NCI-H128 (cell line): ENCODE measurements around the gene DENND2A.
"Not testable (repeated sequence)": the region's sequence is repeated elsewhere in the genome, so short reads cannot be mapped to it uniquely, and the experiment has no call there.

Source experiments
- DNase-seq: peaks from one replicate; lab custom pipeline; 2025; ENCODE audit not compliant: unreplicated experiment; lab: John Stamatoyannopoulos, UW

The DENND2A gene

DNA sequence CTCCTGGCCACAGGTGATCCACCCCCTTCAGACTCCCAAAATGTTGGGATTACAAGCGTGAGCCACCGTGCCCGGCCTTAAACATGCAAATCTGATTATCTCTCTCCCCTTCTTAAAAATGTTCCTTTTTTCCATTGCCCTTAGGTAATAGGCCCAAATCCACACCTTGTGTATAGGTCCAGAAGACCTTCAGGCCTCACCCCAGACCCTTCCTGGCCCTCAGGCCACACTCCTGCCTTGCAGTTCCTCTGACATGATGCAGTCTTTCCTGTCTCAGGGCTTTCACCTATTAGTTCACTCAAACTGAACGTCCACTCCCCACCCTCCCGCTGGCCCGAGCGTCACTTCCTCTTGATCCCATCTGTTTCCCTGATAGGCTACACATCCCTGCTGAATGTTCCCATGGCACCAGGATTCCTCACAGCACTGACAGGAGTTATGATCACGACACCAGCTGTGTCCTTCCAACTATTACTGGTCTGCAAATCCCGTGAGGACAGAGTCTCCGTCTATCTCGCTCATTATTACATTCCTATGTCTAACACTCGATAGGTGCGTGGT is 46.4 kb downstream of the DENND2A start:
- no peak for DNase-seq

DNA sequence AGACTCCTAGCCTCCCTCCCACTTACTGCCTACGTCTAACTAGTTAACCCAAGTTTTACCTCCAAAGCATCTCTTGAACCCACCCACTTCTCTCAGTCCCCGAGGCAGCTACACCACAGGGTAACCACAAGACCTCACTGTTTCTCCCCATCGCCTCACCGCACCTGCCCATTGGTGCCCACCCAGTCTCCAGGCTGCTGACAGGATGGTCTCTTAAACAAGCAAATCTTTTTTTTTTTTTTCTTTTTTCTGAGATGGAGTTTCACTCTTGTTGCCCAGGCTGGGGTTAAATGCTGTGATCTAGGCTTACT is 47.0 kb downstream of the DENND2A start:
- no peak for DNase-seq

DNA sequence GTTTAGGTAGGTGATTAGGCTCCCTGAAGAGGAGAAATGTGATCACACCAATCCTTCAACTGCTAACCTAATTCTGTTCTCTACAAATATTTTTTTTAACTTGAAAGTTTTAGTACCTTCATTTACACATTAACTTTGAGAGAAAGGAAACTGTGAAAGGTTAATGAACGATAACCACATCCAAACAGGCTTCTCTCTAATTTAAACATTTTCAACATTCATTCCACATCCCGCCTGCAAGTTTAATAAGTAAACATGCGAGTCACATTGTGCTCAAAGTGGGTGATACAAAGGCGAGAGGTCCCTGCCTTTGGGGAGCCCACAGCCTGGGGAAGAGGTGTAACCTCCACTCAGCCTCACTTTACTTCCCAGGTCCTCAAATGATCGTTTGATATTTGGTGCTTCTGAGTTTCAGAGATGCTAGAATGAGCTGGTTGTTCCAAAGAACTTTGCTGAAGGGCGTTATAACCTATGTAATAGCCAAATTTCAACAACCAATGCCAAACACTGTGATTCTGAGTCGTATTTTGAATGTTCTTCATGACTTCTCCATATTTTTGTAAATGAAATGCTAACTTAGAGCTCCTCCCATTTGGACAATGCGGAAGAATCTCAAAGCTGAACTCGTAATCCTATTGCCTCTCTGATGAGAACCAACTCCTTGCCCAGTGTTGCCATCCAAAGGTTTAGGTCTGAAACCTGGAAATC is 47.5 kb downstream of the DENND2A start:
- DNase-seq, result no peak

GRCh38 chr7:140591180-140591902 is 49.3 kb downstream of the DENND2A start:
- no peak for DNase-seq

GRCh38 chr7:140587243-140587642 is 53.4 kb downstream of the DENND2A start:
- DNase-seq, result no peak

DNA sequence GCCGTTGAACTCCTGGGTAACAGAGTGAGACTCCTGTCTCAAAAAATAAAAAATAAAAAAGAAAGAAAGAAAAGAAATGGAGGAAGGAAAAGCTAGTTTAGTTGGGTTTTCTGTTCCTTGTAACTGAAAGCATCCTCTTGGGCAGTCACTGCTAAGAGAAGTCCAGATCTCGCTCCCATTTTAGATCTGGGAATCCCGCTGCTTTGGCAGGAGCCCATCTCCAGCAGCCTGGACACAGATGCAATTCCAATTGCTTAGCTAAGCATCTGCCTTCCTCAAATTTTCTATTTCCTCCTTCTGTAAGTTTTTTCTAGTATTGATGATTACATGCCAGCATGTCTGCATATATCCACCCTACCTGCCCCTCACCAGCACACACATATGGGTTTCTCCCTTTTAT is 54.1 kb downstream of the DENND2A start:
- DNase-seq, result no peak

- DNase-seq, result no peak
These were observed 55.3 kb downstream of the DENND2A start for GRCh38 chr7:140585333-140585732.

DNA sequence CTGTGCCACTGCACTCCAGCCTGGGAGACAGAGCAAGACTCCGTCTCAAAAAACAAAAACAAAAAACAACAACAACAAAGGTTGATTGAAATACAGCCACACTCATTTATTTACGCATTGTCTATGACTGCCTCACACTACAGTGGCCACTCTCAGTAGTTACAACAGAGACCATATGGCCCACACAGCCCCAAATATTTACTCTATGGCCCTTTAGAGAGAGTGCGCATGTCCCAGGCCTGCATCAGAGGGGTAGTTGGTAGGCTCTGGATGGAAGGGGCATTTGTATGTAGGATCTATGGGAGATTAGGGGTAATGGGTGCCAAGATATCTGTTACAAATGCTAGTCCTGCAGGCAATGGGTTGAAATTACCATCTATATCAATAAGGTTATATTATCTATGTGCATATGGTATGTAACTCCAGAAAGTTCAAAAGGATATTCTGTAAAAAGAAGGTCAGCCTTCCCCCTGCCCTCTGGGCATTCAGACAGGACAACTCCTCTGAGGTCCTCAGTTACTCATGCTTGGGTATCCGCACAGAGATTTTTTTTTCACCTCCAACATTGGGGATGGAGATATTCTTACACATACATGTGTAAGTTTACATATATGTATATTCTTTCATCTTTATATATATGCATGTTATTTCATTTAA is 56.3 kb downstream of the DENND2A start:
- DNase-seq, result no peak

- no peak for DNase-seq
These were observed 59.2 kb downstream of the DENND2A start for GRCh38 chr7:140581411-140581810.

DNA sequence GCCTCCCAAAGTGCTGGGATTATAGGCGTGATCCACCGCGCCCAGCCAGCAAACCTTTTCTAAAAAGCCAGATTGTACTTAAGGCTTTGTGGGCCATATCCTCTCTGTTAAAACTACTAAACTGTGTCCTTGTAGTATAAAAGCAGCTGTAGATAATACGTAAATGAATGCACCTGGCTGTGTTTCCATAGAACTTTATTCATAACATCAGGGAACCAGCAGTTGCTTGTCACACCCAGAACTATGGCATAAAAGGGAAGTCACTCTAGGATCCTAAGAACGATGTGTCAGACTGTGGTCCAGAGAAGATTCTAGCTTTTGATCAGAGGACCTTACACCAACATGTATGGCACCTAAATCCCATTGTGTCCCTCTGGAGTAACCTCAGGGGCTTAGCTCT is 63.0 kb downstream of the DENND2A start:
- DNase-seq, result no peak

- no peak for DNase-seq
These were observed 64.0 kb downstream of the DENND2A start for GRCh38 chr7:140576589-140576988.

DNA sequence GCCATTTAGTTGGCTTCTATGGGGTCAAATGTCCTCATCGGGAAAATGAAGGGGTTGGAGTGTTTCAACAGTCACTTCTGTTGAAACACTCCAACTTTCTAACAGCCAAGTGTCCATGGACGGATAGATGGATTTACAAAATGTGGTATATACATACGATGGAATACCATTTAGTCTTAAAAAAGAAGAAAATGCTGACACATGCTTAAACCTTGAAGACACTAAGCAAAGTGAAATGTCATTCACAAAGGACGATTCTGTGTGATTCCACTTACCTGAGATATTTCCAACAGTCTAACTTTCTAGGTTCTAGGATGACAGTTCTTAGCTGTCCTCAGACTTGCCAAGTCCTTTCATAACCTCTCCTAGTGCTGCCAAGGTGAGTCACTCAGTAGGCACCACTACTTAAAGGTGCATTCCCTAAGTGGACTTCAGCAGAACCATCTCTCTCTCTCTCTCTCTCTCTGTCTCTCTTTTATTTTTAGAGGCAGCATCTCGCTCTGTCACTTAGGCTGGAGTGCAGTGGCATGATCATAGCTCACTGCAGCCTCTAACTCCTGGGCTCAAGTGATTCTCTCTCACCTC is 69.0 kb downstream of the DENND2A start:
- no peak for DNase-seq

DNA sequence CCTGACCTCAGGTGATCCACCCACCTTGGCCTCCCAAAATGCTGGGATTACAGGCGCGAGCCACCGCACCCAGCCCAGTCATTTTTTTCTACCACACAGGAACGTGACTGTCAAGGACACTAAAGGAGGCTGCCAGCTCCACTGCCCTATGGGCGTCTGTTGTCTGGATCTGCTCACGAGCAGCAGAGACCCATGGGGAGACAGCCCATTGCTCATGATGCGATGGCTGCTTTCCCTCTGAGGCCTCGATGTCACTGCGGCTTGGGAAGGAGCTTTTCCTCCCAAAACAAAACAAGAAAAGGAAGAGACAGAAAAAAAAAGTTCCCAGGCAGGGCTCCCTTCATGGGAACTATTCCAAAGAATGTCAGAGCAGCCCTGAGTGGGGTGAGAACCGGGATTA is 70.5 kb downstream of the DENND2A start:
- DNase-seq, result no peak

DNA sequence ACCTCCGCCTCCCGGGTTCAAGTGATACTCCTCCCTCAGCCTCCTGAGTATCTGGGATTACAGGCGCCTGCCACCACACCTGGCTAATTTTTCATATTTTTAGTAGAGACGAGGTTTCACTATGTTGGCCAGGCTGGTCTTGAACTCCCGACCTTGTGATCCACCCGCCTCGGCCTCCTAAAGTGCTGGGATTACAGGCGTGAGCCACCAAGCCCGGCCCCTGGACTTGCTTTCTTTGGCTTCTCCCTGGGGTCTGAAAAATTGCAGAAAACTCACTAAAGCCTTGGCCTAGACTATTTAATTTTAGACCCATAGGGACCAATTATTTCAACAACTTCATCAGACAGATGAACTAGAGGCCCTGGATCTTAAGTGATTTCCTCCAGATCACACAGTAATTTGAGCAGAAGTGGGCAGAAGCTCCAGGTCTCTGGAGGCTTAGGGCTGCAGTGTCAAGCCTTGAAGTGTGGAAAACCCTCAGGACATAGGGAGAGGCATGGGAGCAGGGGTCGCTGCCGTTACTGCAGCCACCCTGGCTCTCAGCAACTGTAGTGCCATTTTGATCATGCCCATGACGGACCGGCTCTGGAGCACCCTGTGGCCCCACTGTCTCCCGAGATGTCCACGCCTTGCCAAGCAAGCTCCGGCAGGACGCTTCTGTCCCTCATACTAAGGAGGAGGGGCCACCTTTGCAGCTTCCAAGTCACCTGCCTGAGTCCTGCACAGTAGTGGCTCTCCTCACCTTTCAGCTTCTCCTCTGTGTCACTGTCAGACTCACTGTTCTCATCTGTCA is 72.4 kb downstream of the DENND2A start:
- no peak for DNase-seq

DNA sequence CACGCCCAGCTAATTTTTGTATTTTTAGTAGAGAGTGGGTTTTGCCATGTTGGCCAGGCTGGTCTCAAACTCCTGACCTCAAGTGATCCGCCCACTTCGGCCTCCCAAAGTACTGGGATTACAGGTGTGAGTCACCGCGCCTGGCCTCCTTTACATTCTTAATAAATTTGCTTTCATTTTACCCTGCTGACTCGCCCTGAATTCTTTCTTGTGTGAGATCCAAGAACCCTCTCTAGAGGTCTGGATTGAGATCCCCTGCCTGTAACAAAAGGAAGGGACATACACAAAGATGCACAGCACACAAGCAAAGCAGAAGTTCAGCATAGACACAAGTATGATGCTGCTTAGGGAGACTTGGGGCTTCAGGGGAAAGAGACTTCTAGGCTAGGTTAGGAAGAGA is 74.4 kb downstream of the DENND2A start:
- not testable (repeated sequence) for DNase-seq

DNA sequence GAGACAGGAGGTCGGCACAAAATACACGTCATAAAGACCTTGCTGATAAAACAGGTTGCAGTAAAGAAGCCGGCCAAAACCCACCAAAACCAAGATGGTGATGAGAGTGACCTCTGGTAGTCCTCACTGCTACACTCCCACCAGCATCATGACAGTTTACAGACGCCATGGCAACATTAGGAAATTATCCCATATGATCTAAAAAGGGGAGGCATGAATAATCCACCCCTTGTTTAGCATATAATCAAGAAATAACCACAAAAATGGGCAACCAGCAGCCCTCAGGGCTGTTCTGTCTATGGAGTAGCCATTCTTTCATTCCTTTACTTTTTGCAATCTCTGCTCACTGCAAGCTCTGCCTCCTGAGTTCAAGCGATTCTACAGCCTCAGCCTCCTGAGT is 74.9 kb downstream of the DENND2A start:
- not testable (repeated sequence) for DNase-seq

- DNase-seq, result no peak
These were observed 76.0 kb downstream of the DENND2A start for GRCh38 chr7:140564643-140565042.

- DNase-seq, result no peak
These were observed 77.6 kb downstream of the DENND2A start for GRCh38 chr7:140562926-140563481.

- DNase-seq, result no peak
These were observed 81.2 kb downstream of the DENND2A start for GRCh38 chr7:140559410-140559809.

DNA sequence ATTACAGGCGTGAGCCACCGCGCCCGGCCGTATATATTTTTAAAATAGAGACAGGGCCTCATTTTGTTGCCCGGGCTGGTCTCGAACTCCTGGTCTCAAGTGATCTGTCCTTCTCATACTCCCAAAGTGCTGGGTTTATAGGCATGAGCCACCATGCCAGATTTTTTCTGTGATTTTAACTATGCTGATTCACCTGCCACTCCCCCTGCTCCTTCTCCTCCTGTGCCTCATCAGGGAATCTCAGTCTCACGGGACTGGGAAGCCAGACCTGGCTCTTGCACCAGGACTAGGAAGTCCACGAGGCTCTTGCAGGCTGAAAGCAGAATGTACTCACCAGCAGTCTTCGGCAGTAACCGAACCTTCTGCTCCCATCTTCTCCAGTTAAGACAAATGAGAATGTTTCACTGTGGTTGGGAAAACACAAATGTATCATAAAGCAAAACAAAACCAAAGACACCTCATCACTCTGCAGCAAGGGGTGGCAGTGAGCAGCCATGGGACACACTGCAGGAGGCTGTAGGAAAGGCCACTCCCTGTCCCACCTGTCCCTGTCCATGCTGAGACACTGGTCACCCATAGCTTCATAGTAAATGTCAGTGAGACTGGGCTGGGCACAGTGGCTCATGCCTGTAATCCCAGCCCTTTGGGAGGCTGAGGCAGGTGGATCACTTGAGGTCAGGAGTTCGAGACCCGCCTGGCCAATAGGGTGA is 82.6 kb downstream of the DENND2A start:
- DNase-seq, result no peak
